Spleen (tissue), 7 donors: ENCODE measurements around the gene ST6GALNAC3.

Source experiments
- CTCF ChIP-seq, 11 experiments: fragments of 200-600 bp in 7 of 11; fragments of 450-650 bp in 4 of 11; sonication (generic) in 4 of 11; IDR thresholded peaks in 8 of 11; conservative IDR thresholded peaks in 3 of 11; 1 replicate in 7 of 11; 2 replicates in 4 of 11; pipeline versions ENCODE4 v1.4.0 to v1.8.0; 2016 to 2021; ENCODE audit warnings: antibody characterized with exemption in 11 of 11, inconsistent platforms in 4 of 11, mild to moderate bottlenecking in 1 of 11
- POLR2A ChIP-seq, 3 donors: fragments of 450-650 bp; IDR thresholded peaks; one replicate each; pipeline ENCODE4 v1.5.1; 2017; ENCODE audit warnings: antibody characterized with exemption in 3 of 3, mild to moderate bottlenecking in 1 of 3
- POLR2AphosphoS5 ChIP-seq, 3 donors: sonication (generic); formaldehyde crosslinking; IDR thresholded peaks; one replicate each; pipeline ENCODE4 v1.5.1; 2017; ENCODE audit warnings: antibody characterized with exemption in 3 of 3
- donor health status: DM: no; HTN: no; CAD: no; lungs with moderate emphysema.
- donor health status: DM: no; HTN: no; CAD: no.
- donor health status: DM: no; HTN: no; CAD: no.

DNA sequence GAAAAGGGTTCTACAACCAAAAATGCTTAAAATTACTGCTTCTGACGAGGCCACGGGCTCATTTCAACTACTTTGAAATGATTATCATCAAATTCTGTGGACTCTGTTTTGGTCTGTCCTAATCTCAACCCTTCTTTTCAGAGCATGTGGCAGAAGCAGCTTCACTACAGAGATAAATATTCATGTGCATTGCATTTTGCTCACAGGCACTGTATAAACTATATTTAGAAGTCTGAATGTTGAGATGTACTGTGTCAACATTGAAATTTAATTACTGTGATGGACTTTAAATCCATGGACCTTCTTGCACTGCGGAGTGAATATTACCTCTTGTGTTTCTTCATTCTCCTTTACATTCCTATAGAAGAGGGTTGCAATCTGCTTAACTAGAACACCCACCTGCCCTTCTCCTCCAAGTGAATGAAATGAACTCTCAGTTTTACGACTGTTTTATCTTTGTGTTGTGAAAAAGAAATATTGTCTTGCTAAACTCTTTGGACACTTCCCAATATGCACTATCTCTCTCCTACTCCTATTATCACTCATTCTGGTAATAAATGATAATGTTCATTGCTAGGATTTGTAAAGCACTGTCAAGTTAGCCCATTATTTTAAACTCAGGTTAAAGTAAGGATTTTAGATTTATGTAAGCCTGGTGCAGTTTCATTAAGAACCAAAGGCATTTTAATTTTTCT is 511.6 kb downstream of the ST6GALNAC3 start:
- TF ChIP-seq CTCF (IDR thresholded peaks at IDR 0.05 in 8 of 11, conservative IDR thresholded peaks at IDR 0.05 in 3 of 11) = no peak
- TF ChIP-seq POLR2A (IDR thresholded peaks at IDR 0.05) = no peak
- TF ChIP-seq POLR2AphosphoS5 (IDR thresholded peaks at IDR 0.05) = no peak
